HG03139 (cell line): ENCODE measurements around the gene RPL10A.

ENCODE experiments used
- ATAC-seq: cut with Tn5 transposase; IDR thresholded peaks from one replicate; pipeline ENCODE4 v1.9.1; 2021; ENCODE audit not compliant: unreplicated experiment

Gene RPL10A

DNA sequence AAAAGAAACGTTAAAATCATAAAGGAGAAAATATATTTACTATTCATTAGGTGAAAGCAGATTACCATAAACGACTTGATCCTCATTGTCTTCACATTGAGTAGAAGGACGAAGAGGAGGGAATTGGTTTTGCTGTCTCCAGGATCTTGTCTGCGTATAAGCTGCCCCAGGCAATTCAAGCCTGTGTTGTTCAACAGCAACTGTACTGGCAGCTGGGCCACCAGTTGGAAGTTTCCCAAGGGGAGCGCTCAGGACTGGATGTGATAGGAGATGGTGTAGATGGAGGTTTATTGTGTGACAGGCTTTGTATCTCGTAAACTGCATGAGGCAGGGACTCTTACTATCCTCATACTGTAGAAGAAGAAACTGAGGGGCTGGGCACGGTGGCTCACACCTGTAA is 20.0 kb upstream of the RPL10A start:
- ATAC-seq, result no peak

DNA sequence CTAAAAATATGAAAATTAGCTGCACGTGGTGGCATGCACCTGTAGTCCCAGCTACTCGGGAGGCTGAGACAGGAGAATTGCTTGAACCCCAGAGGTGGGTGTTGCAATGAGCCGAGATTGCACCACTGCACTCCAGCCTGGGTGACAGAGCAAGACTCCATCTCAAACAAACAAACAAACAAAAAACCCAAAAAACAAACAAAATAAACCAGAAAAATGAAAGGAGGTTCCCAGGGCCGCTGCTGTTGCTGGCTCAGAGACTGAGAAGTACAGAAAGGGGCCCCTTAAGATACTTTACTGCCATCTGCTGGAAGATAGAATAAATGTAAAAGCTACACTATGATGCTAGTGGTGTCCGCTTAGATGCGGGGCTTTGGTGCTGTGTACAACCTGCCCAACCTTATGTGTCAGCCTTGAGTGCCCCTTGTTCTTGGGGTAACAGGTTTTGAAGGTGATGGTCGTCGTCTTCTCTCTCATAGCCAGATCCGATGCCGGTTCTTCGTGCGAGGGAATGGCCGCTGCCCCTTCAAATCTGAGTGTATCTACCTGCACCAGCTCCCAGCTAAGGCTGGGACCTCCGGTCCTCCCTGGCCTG is 18.8 kb upstream of the RPL10A start:
- no peak for ATAC-seq

DNA sequence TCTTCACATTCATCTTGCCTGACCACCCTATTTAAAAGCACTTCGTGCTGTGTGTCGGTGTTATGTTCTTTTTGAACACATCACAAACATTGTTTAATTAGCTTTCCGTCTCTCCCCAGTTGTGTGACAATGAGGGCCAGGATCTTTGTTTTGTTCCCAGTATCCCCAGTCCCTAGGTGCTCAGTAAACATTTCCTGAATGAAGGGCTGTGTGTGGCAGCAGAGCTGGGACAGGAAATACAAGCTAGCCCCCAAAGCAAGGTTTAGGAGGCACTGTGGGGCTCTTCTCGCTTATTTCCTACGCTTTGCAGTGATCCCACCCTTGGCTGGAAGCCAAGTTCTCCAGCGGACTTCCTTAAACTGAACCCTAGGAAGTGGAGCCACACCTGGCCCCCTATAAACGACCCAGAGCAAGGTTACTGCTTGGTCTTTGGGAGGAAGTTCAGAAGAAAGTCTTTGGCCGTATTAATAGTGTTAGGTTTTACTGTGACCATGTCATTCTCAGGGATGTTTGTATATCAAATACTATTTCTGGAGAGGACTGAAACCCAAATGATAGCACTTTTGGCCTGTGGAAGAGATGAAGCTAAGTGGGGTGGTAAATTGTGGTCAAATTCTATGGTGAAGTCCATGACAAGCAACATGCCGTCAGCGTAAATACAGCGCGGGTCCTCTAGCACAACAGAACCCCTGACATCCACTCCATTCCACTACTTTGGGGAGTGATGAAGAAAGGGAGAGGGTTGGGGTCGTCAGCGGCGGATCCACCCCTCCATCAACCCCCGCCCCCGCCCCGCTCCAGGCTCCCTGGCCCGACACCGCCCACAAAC is 16.6 kb upstream of the RPL10A start:
- ATAC-seq, result no peak

DNA sequence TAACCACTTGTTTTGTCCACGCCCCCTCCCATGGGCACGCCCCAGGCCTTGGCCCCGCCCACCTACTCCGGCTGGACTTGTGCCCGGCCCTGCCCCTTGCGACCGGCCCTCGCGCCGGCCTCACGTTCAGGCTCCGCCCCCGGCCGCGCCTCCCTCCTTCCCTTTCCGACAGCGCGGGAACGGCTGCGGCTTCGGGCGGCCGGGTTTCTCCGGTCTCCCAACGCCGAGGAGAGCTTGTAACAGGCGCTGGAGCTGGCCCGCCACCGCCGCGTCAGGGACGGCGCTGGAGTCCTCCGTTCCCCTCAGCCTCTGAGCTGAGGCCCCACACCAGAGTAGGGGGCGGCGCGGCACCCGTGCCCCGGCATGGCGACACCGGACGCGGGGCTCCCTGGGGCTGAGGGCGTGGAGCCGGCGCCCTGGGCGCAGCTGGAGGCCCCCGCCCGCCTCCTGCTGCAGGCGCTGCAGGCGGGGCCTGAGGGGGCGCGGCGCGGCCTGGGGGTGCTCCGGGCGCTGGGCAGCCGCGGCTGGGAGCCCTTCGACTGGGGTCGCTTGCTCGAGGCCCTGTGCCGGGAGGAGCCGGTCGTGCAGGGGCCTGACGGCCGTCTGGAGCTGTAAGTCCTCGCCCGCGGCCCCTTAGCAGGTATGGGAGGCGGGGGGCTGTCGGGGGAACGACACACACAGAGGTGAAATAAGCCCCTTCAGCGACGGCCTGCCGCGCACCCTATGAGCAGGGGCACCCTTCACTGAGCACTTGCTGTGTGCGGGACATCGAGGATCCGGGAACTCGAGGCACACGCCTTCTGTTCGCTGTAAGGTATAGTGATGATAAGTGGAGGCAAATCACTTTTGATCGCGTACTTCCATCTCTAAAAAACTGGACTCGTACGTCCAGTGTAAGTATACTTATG is 15.8 kb upstream of the RPL10A start, which contains the start of gene FANCE:
Gene FANCE, plus strand, starts transcription at position 156 of the 908 bp plus-strand sequence. Its CDS starts 208 bp downstream, at position 364.
- ATAC-seq, result peak; percentile 84

DNA sequence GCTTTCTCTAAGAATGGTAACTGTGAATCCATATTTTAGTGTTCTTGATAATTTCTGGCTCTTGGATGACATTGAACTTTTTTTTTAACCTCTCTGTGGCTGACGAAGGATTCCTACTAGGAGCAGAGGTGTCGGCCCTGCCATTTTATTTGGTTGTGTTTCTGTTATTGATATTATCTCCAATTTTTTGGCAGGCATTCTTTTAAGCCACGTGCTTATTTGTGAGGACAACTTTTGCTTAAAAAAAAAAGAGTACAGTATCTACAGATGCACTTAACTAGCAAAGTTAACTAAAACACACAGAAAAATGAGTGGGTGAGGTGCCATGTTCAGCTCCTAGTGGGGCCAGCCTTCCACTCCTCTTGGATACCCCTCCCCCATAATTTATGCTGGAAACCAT is 15.0 kb upstream of the RPL10A start:
- no peak for ATAC-seq

DNA sequence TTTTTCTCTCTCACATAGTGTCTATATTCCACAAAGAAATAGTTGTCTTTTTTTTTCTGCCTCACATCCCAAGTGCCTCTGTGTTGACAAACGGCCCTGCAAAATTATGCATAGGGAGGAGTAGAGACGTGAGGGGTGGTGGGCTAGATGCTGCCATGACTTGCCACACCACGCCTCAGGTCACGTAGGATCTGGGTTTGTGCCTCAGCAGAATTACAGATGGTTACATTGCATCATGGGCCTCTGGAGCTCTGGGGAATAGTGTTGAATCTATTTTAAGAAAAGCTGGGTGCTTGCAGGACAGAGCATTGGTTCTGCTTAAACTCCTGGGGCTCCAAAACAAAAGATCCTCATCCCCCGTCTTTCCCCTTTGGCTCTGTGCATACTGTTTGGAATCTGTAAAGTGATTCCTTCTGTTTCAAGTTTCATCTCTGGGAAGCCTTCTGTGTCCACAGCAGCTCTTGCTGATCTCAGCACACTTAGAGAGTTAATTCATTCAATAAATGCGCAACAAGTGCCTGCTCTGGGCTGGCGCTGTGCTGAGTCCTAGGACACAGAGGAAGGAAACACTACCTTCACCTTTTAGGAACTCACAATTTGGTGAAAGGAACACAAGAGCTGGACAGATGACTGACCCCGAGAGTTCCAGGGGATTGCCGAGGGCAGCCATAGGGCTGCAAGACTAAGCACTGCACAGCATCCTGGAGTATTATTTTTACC is 13.7 kb upstream of the RPL10A start:
- ATAC-seq, result no peak

DNA sequence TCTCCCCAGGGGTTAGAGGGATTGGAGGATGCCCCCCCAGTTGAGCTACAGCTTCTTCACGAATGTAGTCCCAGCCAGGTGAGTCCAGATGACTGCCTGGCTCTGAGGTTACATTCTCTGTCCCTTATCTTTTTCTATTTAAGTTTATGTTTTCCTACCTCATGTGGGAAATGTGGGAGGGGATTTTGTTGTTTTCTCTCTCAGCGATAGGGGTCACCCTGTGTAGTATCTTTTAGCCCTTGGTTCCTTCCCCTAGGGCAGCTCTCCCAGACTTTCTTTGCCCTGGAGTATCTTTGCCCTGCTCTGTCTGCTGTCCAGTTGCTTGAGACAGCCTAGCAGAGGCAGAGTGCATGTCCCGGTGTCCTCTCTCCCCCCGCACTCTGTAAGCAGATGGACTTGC is 10.3 kb upstream of the RPL10A start:
- ATAC-seq, result no peak

DNA sequence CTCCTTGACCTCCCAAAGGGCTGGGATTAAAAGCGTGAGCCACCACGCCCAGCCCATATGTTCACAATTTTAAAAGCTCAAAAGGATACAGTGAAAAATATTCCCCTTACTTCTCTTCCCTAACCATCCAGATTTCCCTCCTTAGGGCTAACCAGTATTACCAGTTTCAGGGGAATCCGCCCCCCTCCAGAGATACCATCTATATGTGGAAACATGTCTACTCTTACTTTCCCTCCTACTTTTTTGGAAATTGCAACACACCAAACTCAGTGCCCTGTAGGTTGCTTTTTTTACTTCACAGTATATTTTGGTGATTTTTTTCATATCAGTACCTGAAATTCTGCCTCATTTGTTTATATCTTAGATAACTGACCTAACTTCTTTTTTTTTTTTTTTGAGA is 6.9 kb upstream of the RPL10A start:
- no peak for ATAC-seq

DNA sequence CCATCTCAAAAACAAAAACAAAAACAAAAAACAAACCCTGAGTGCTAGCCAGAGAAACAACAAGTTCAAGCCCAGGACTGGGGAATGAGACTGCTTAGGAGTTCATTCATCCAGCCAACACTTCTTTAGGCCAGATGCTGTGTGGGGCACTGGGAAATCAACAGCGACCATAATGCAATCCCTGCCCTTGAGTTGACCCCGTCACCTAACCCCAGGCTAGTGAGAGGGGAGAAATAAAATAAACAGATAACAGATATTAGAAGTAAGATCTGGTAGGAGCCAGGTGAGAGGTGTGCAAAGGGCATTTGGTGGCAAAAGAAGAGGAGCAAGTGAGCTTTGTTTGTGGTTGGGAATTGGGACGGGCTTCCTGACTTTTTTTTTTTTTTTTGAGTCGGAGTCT is 4.9 kb upstream of the RPL10A start:
- no peak for ATAC-seq

DNA sequence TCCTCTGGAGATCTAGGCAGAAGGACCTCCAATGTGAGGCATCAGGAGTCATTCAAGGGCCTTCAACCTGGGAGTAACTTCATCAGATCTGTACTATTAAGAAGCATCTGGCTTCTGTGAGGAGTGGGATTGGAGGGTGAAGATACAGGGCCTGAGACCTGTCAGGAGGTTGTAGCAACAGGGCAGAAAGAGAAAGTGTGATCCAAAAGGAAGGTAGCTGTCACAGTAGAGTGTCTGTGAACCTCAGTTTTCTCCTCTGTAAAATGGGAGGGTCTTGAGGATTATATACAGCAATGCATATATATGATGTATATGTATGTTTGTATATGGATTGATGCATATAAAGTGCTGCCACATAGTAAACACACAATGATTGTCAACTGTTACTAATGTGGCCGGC is 2.6 kb upstream of the RPL10A start:
- ATAC-seq, result no peak

DNA sequence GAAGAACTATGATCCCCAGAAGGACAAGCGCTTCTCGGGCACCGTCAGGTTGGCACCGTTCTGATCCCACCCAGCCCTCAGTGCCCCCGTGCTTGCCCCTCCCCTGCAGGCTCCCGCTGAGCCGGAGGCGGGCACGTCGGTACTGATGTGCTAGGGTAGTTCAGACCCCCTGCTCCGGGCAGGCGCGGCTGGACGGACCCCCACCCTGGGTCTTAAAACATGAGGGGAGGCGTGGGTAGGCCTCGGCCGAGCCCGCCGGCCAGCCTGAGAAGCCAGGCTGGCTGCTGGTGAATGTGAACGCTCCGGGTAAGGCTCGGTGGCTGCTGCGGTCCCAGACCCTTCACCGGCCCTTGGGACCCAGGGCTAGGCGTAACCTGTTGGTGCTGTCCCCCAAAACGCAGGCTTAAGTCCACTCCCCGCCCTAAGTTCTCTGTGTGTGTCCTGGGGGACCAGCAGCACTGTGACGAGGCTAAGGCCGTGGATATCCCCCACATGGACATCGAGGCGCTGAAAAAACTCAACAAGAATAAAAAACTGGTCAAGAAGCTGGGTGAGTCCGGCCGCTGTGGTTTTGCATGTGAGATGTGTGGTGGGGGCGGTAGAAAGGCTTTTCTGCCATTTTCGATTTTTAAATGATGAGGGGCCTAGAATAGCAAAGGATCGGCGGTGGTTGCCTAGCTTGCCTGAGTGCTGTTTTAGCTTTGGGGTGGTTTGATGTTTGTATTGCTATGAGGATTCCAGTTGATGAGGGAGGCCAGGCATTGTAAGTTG is 964 bp downstream of the RPL10A start:
- no peak for ATAC-seq

DNA sequence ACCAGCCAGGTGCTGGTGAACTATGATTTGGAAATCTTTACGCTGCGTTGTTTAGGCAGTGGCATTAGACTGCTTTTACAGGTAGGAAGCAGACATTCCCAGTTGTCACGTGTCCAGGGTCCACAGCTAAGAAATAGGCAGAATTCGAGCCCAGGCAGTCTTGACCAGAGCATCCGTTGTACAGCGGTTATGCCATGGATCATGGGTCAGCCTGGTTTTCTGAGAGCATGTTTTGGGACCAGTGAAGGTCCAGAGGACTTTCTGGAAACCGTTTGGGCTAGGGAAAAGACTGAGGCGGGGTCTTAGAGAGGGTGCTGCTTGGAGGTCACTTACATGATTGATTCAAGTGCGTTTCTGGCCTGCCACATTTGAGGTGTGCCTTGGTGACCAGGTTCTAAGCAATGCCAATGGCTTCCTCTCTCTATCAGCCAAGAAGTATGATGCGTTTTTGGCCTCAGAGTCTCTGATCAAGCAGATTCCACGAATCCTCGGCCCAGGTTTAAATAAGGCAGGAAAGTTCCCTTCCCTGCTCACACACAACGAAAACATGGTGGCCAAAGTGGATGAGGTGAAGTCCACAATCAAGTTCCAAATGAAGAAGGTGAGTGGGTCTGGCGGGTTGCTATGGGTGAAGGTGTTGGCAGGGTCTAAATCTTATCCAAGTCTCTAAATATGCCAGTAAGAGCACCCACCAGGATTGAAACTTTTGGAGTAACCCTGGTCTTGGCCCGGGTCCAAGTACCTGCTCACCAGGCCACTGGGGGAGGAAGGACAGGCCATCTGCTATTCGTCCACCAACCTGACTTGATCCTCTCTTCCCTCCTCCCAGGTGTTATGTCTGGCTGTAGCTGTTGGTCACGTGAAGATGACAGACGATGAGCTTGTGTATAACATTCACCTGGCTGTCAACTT is 1.8 kb downstream of the RPL10A start:
- ATAC-seq, result no peak

DNA sequence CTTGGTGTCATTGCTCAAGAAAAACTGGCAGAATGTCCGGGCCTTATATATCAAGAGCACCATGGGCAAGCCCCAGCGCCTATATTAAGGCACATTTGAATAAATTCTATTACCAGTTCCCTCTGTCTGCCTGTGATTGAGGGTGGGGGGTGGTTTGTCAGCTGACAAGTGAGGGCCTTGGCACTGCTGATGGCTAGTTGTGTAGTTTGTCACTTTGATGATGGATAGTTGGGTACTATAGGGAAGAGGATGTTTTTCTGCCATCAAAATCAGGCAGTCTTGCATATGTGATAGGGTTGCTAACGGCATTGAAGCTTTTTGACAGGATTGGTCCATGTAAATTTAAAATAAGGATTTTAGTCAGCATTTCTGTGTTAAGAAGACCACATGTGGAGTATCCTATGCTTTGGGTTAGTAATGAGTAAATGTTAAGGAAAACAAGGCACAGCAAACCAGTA is 2.5 kb downstream of the RPL10A start:
- ATAC-seq, result no peak

DNA sequence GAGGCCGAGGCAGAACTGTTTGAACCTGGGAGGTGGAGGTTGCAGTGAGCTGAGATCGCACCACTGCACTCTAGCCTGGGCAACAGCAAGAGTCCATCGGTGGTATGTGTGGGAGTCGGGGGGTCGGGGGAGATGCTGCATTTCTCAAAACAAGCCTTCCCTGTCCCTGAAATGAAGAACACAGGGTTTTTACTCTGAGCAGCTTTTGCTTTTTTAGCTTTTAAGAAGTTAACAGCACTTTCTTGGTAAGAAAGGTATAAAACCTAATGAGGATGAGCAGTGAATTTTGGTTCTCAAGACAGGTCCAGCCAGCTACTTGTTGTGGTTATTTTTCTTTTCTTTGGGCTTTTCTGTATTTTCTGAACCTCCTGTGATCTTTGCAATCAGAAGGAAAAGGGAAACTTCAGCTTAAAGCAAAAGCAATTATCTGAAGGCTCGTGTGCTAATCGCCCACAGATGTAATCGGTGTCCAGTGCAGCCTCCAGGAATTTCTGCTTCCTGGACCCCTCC is 3.7 kb downstream of the RPL10A start:
- ATAC-seq, result no peak

DNA sequence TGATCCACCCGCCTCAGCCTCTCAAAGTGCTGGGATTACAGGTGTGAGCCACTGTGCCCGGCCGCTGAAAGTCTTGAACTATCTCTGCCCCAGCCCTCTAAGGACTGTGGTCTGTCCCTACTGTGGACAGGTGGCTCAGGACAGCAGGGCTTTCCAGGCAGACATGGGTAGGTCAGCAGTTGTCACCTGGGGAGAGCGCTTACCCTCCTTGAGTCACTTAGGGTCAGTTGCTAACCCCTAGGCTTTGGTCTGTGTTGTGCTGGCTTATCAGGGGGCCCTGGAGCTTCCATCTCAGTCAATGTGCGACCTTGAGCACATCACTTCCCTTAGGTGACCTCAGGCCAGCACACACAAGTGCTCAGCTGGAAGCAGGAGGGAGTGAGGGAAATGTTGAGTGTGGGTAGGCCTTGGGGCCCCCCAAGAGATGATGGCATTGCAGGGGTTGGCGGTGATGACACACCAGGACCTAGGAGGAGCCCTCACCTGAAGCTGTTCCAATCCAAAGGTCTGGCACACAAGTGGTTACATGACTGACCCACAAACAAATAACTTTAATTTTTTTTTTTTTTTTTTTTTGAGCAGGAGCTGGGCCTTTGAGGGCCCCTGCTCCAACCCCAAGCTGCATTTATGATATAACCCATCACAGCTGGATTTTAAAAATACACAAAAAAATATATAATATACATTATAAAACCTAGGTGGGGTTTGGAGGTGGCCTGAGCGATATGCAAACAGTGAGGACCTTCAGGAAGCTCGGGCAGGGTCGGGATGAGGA is 5.1 kb downstream of the RPL10A start:
- ATAC-seq, result no peak

DNA sequence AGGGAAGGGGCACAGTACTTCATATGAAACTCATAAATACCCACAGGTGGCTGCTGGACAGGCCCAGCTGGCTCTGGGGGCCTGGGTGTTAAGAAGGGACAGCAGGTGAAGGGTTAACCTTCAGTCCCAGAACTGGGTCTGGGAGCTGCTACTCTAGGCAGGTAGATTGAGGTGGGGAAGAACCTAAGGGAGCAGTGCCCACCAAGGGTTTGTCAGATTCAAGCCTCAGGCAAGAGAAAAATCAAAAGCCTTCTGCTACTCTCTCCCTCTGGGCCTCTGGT is 5.6 kb downstream of the RPL10A start:
- ATAC-seq, result no peak

DNA sequence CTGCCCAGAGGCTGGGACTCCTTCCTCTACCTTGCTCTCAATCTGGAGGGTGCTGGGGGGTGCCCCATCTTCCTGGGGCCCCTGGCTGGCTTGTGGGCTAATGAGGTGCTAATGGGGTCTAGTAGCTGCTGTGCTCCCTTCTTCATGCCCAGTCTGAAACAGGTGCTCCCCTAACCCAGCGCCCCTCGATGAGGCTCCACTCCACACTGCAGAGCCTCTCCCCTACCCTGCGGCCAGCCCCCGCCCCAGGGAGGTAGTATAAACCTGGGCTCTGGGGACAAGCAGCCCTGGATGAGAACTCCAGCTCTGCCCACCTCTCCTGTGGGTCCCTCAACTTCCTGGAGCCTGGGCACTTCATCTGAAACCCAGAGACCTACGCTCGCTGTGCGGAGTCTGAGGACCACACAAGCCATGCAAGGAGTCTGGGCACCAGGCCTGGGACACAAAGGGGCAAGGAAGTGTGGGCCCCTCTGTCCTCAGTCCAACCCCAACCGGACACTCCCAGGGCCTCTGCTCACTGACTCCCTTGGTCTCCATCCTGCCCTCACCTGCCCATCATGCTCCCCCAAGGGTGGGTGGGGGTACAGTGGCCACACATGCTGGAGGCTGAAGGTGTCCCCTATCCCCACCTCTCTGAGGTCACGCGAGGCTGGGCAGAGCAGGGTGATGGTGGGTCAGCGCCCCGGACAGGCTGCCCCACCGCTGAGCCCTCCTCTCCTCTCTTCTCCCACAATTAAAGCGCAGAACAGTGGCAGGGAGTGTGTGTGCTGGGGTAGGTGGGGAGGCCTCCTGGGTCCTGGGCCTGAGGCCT is 6.1 kb downstream of the RPL10A start:
- no peak for ATAC-seq
